NT2/D1 (cell line): Measurements from ENCODE around the gene RNPC3.

Experiments used
- SUZ12 ChIP-seq: IDR thresholded peaks from 2 replicates; pipeline ENCODE4 v1.6.1; 2011; ENCODE audit not compliant: insufficient read length, insufficient read depth; ENCODE audit errors: extremely low read depth
- YY1 ChIP-seq: IDR thresholded peaks from 2 replicates; pipeline ENCODE4 v1.6.1; 2011; ENCODE audit not compliant: insufficient read length, insufficient read depth
- ZNF274 ChIP-seq: IDR thresholded peaks from 2 replicates; pipeline ENCODE4 v1.6.1; 2011; ENCODE audit warnings: mild to moderate bottlenecking, low read depth, low read length

GRCh38 chr1:103523346-103523745 is 2.2 kb upstream of the RNPC3 start:
- TF ChIP-seq YY1: no peak
- no peak for TF ChIP-seq SUZ12
- no peak for TF ChIP-seq ZNF274
